SIG-M5 (cell line): ENCODE measurements around the gene HOXA1.

Source experiments
- DNase-seq: peaks from one replicate; lab custom pipeline; 2025; lab: John Stamatoyannopoulos, UW

The HOXA1 gene

GRCh38 chr7:27095897-27096767, at the start of gene HOXA1:
TSS of gene HOXA1 (minus strand) at chr7:27096000. CDS start at chr7:27095912, 88 bp downstream.
- peak; percentile 23 for DNase-seq

DNA sequence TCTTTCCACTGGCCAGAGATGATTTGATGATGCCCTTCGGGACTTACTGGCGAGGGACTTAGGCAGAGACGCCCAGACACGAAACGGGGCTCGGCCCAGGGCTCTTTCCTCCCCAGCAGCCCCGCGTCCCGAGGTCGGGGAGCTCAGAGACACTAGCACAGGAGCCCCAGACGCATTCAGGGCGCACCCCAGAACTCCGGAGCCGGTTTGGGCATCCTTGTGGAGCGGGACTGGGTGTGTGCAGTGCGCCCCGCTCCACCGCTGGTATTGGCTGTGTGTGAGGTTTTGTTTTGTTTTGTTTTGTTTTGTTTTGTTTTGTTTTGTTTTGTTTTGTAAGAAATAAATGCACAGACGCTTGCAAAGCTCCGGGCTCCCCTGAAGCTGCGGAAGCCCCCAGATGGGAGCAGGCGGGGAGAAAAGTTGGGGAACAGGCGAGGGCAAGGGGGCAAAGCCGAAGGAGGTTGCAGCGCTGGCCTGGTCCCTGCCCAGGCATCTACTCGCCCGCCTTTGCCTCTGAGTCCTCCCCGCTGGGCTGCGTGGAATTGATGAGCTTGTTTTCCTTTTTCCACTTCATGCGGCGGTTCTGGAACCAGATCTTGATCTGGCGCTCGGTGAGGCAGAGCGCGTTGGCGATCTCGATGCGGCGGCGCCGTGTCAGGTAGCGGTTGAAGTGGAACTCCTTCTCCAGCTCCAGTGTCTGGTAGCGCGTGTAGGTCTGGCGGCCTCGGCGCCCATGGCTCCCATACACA, 49.5 kb upstream of the HOXA1 start:
- DNase-seq, result no peak

DNA sequence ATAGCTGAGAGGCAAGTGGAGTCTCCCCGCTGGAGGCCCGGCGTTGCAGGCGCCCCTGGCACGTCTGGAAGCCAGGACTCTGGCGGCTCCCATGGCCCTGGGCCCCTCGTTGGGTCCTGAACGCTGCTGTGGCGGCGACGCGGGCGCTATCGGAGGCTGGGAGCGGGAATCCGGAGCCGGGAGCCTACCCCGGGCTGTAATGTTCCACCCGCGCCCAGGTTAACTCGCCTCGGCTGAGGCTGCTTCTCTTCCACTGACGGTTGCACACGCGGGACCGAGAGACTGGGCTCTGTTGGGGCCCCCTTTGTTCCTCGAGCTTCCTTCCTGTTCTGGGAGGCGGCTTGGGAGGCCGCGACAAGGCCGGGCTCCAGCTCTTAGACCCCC, 49.0 kb upstream of the HOXA1 start:
- no peak for DNase-seq

DNA sequence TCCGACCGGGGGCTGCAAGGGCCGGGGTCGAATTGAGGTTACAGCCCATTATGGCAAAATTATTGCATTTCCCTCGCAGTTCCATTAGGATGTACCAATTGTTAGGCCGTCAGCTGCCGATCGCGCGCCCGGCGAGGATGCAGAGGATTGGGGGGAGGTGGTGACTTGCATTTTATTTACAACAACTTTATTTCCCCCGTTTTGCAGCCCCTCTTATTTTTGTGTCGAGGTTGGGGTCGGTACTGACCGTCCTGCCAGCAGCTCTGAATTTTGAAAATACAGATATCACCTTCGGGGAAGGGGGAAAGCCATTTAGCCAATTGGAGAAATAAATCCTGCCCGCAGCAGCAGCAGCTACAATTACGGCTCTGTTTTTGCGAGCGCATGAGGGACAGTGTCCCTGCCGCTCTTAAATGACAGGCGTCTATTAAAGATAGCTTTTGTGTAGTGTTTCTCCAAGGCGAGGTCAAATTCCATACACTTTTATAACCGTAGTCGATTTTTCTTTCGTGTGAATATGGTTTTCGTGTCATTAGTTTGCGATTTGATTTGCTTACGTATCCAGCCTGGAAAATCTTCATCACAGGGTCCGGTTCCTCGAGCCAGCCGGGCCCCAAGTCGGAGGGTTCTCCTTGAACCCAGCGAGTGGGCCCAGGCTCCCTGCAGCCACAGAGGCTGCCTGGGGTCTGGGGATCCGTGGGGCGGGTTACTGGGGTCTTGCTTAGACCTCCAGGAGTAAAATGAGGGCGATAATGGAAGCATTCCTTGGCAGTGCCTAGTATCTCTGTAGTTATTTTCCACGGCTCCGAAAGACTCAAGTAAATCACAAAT, 48.4 kb upstream of the HOXA1 start:
- no peak for DNase-seq

DNA sequence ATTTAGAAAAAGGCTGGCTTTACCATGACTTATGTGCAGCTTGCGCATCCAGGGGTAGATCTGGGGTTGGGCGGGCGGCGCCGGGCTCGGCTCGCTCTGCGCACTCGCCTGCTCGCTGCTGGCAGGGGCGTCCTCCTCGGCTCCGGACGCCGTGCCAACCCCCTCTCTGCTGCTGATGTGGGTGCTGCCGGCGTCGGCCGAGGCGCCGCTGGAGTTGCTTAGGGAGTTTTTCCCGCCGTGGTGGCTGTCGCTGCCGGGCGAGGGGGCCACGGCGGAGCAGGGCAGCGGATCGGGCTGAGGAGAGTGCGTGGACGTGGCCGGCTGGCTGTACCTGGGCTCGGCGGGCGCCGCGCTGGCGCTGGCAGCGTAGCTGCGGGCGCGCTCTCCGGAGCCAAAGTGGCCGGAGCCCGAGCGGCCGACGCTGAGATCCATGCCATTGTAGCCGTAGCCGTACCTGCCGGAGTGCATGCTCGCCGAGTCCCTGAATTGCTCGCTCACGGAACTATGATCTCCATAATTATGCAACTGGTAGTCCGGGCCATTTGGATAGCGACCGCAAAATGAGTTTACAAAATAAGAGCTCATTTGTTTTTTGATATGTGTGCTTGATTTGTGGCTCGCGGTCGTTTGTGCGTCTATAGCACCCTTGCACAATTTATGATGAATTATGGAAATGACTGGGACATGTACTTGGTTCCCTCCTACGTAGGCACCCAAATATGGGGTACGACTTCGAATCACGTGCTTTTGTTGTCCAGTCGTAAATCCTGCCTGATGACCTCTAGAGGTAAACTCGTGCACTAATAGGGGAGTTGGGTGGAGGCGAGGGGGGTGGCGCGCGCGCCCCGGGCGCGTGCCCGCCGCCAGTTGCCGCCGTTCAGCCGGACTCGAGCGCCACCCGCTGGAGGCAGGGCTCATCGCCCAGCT, 47.5 kb upstream of the HOXA1 start, which contains the start of gene HOXA5:
TSS of gene HOXA5 (minus strand) at position 659 of the 927 bp plus-strand sequence. CDS start at position 585, 74 bp downstream.
- DNase-seq, result no peak

GRCh38 chr7:27142580-27143022, 46.8 kb upstream of the HOXA1 start:
- no peak for DNase-seq

GRCh38 chr7:27141923-27142579, 46.3 kb upstream of the HOXA1 start:
- DNase-seq, result no peak

DNA sequence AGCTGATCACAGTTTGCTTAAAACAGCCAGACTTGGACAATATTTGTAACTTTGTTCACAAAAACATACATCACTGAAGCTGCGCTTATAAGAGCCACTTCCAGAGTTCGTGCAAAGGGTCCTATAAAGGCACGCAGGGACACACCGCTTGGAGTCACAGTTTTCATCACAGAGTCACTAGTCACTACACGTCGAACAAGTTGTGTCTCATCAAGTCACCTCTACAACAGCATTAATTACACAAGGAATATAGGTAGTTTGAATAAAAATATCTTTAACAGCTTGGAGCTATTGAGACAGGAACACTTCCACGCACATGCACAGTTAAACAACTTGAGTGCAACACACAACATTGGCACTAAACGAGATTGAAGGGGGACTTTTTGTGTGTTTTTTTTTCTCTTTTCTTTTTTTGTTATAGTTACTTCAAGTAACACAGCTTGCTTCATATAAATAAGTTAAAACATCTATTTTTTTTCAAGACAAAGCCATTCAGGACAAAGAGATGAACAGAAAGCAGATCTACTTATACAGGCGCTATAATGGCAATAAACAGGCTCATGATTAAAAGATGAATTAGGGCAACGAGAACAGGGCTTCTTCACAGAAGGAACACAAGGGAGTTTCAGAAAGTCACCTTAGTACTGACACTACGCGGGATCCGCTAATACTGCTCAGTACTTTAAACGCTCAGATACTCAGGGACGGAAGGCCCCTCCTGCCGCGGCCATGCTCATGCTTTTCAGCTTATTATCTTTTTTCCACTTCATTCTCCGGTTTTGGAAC, 45.5 kb upstream of the HOXA1 start:
- DNase-seq, result no peak

- no peak for DNase-seq
These were observed 44.5 kb upstream of the HOXA1 start for GRCh38 chr7:27140126-27140857.

- no peak for DNase-seq
These were observed 43.7 kb upstream of the HOXA1 start for GRCh38 chr7:27139334-27140125.

GRCh38 chr7:27138985-27139333, 43.2 kb upstream of the HOXA1 start:
- no peak for DNase-seq

DNA sequence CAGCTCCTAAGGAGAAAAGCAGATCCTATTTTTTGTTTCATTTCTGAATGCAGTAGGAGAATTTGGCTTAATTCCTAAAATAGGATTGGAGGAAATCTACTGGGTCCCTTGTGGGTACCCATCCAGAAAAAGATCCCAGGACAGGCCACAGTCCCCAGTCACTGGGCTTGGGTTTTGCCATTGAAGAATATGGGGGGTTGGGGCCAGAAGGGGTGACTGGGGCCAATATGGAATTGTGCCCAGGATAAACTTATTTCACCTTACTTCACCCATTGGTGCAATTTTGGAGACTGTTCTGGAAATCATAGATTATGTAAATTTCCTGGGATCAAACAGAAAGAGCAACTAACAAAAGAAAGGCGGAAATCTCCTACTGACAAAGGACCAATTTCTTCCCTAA, 42.7 kb upstream of the HOXA1 start:
- no peak for DNase-seq

DNA sequence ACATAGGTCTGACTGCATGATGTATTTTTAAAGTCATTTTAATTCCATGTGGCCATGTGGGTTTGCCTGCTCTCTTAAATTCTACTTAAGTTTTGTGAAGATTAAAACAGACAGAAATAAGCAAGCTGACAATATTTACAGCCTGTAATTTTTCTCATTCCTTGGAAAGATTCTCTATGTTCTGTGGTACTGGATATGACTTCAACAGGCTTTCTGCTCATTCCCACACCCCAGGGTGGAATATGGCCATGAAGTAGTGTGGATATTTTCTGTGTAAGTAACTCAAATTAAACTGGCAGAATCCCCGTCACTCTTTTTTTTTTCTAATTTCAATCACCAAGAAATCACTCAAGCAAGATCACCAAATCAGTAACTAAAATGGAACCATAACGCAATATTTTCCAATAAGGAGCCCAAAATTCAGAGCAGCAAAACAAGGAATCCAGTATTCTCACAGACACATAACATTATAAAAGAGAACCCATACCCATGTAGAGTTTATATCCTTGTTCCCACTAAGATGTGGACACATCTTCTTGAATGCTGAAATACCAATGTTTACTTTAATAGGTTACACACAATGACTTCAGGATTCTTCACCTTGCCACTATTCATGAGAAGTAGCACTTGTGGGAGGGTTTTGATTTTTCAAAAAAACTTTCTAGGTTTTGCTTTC, 42.0 kb upstream of the HOXA1 start:
- DNase-seq, result no peak

- no peak for DNase-seq
These were observed 38.6 kb upstream of the HOXA1 start for GRCh38 chr7:27134392-27134791.

DNA sequence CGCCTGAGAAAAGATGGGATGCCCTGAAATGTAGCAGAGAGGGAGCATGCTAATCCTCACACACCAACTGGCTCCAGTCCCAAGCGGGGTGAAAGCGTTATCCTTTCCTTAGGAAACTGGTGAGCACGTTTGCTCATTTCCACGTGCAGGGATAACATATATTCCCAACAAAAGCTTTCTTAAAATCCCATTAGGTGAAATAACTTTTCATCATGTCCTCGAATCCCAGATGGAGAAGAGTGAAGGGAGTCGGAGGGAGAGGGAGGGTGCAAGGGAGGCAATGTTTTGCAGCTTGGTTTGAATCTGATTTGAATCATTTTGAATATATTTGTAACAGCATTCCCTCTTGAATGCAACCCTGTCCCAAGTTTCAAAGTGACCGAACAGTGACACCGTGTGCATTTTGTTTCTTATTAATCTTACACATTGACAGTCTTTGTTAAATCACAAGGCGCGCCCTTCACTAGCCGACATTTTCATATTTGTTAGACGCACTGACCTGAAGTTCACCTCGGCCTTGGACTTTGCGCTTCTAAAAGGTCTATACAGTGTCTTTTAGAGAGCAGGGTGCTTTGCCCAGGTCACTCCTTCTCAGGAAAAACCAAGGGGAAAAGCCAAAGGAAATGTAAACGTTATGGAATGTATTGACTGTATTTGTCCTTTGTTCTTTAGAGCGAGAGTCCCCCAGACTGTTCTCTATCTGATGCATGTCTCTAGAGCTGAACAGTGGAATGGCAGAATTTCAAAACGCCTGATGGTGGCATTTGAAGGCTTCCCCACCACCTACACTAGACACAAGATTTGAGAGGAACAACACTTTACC, 37.8 kb upstream of the HOXA1 start:
- DNase-seq, result no peak

DNA sequence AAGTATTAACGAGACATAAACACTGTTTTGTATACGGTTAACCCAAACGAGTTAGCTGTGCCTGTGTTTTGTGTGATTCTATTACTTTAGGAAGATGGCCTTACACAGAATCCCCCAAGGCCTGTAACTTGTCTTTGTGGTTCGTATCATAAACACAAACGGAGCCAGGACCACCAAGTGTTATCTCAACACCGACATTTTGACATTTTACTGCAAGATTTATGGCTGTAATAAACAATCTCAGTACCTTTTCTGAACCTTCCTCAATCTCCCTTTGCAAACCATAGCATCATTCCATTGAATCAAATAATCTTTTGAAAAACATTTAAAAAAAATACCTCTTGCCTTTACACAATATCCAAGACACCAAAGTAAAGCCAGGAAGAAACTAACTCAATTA, 37.2 kb upstream of the HOXA1 start:
- DNase-seq, result no peak

DNA sequence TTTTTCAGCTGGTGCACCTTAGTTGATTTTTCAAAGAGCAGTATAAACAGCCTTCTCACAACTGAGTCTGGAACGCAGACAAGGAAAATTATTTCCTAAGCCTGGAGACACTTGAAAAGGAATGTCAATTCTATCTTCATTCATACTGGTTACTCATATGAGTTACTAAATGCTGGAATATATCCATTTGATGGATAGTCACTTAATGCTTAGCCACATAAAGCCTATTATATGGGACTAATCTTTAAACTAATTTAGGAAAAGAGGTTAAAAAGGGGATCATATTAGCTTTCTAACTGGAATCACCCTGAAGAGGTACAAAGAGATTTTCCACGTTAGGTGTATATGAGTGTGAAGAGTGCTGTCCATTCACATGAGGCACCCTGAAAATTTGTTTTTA, 36.4 kb upstream of the HOXA1 start:
- no peak for DNase-seq
